HUES64 (cell line): ENCODE data around the gene BANP.

ENCODE experiments used
- H3K27ac ChIP-seq: 2 replicates; pipeline ENCODE4 v1.7.0; 2013; ENCODE audit warnings: low read depth, low read length, inconsistent platforms
- H3K27me3 ChIP-seq: 2 replicates; pipeline ENCODE4 v1.6.1; 2013; ENCODE audit warnings: mild to moderate bottlenecking, low read length; ENCODE audit not compliant: insufficient read depth
- H3K36me3 ChIP-seq: 2 replicates; pipeline ENCODE4 v1.6.1; 2013; ENCODE audit warnings: mild to moderate bottlenecking, low read length; ENCODE audit not compliant: insufficient read depth
- H3K4me1 ChIP-seq: 2 replicates; pipeline ENCODE4 v1.6.1; 2013; ENCODE audit warnings: mild to moderate bottlenecking, low read length, moderate library complexity; ENCODE audit not compliant: insufficient read depth
- H3K4me3 ChIP-seq: 2 replicates; pipeline ENCODE4 v1.5.1; 2013; ENCODE audit warnings: mild to moderate bottlenecking, low read length, moderate library complexity
- H3K9ac ChIP-seq: 2 replicates; pipeline ENCODE4 v1.6.1; 2013; ENCODE audit warnings: mild to moderate bottlenecking, low read depth, low read length
- H3K9me3 ChIP-seq: 2 replicates; pipeline ENCODE4 v1.6.1; 2013; ENCODE audit warnings: low read depth, low read length; ENCODE audit not compliant: insufficient read depth
- WGBS: fragments of 150-250, 120-280 bp; methylation state at CpG from one replicate; pipeline ENCODE4 v1.1.7; 2013; ENCODE audit warnings: missing lambda C conversion rate; 5-methylcytosine and 5-hydroxymethylcytosine counted together

The BANP gene

DNA sequence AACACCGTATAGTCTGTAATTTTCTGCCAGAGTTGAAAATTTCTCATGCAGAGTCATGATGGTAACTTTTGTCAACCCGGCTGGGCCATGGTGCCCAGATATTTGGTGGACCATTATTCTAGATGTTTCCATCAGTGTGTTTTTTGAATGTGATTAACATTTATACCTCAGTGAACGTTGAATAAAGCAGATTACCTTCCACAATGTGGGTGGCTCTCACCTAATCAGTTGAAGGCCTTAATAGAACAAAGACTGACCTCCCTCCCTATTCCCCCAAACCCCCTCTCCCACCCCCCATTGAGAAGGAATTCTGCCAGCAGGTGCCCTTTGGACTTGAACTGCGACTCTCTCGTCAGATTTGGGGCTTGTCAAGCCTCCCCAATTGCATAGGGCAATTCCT lies 8.6 kb upstream of the BANP start:
- Histone ChIP-seq H3K27ac (no peak overlapping the region), H3K4me1 (peaks cover 15% of the 10 kb centered on the region), H3K36me3 (no peaks in the 10 kb centered on the region), H3K4me3 (no peak overlapping the region), H3K9me3 (no peaks in the 10 kb centered on the region), H3K9ac (no peak overlapping the region), H3K27me3 (no peaks in the 10 kb centered on the region)
- 84% methylated on average over 5 of the region's 5 CpGs for WGBS

DNA sequence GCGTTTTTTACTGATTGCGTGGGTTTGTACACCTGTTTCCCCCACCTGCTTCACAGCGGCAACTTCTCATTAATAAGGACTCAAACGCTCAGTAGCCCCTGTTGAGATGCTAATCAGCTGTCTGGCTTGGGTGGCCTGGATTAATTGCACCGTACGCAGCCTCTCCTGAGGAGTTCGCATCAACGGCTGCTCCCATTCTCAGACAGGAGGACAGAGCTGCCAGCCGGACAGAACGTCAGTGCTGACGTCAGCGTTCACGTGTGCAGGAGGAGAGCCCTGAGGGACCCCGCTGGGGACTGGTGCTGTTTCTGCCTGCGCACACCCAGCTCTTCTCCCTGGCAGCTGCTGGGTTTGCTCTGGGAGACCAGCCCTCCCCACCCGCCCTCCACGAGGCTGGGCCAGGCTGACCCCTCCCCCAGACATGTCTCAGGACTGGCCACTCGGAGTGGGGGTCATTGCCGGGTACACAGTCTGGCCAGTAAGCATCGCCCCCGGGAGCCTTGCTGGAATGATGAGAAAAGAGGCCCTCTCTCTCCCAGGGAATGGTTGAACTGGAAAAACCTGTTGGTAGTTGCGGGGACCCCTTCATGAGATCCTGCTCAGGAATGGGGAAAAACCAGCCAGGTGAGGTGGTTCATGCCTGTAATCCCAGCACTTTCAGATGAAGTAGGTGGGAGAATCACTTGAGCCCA lies 5.7 kb upstream of the BANP start:
- no peaks in the 10 kb centered on the region for H3K36me3 ChIP-seq
- H3K9ac ChIP-seq, result peak overlapping the region; percentile 46; the same call in 1 of the 2 replicates
- peaks cover 15% of the 10 kb centered on the region for H3K4me1 ChIP-seq
- H3K27ac ChIP-seq, result peak overlapping the region; percentile 37; the same call in 1 of the 2 replicates
- no peak overlapping the region for H3K4me3 ChIP-seq
- H3K27me3 ChIP-seq, result no peaks in the 10 kb centered on the region
- no peaks in the 10 kb centered on the region for H3K9me3 ChIP-seq
- WGBS, result 85% methylated on average over 22 of the region's 22 CpGs

DNA sequence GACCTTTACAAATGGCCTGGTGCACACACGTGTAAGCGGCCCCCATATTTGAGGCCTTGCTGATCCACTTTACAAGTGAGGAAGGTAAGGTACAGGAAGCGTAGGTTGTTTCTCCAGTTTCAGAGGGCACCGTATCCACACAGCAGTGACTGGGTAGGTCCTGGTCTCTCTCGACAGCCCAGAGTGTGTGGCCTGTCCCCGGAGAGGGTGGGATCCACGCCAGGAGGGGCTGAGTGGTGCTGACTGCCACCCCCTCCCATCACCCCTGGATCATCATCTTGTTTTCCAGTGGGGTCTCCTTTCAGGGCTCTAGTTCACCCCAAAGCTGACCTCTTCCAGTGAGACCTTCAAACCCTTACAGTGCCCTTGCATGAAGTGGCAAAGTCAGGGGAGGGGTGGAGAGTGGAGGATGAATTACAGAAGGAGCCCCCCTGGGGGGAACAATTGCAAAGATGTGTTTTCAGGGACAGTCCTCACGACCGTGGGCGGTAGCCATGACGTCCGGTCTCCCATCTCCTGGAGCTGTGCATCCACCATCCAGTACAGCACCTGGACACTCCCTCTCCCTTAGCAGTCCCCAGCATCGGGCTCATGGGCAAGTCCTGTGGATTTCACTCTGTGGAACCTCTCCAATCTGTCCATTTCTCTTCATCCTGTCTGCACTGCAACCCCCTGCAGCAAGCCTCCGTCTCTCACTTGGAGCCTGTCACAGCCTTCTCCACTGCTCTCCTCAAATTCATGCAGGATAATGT lies 4.5 kb upstream of the BANP start:
- no peak overlapping the region; the same call in 1 of the 2 replicates for H3K9ac ChIP-seq
- H3K27ac ChIP-seq, result no peak overlapping the region
- H3K9me3 ChIP-seq, result no peaks in the 10 kb centered on the region
- no peak overlapping the region for H3K4me3 ChIP-seq
- H3K27me3 ChIP-seq, result no peaks in the 10 kb centered on the region
- H3K36me3 ChIP-seq, result no peaks in the 10 kb centered on the region
- 87% methylated on average over 14 of the region's 14 CpGs for WGBS
- peaks cover 15% of the 10 kb centered on the region for H3K4me1 ChIP-seq

DNA sequence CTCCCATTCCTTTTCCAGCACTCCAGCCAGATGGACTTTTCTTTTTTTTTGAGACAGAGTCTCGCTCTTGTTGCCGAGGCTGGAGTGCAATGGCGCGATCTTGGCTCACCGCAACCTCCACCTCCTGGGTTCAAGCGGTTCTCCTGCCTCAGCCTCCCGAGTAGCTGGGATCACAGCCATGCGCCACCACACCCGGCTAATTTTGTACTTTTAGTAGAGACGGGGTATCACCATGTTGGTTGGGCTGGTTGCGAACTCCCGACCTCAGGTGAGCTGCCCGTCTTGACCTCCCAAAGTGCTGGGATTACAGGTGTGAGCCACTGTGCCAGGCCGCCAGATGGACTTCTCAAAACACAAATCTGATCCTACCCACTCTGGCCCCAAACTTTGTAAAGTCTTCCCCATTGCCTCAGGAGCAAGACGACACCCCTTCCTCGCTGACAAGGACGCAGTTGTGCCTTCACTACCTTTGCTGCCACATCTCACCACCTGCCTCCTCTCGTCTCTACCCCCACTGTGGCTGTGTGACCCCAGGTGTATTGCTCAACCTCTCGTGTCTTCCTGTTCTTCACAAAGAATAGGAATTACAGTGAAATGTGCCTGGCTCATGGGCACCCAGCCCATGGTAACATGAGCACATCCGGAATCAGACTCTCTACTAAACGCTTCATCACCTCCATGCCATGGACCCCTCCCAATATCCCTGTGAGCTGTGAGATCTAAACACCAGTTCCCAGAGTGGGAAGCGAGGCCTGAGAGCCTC lies 3.7 kb upstream of the BANP start:
- no peak overlapping the region for H3K9ac ChIP-seq
- WGBS, result 94% methylated on average over 22 of the region's 22 CpGs
- no peaks in the 10 kb centered on the region for H3K27me3 ChIP-seq
- no peak overlapping the region for H3K4me3 ChIP-seq
- H3K9me3 ChIP-seq, result no peaks in the 10 kb centered on the region
- H3K4me1 ChIP-seq, result peaks cover 15% of the 10 kb centered on the region
- no peaks in the 10 kb centered on the region for H3K36me3 ChIP-seq
- no peak overlapping the region for H3K27ac ChIP-seq

GRCh38 chr16:87948119-87948545 lies 3.1 kb upstream of the BANP start:
- Histone ChIP-seq H3K4me3 (no peak overlapping the region), H3K4me1 (peaks cover 15% of the 10 kb centered on the region), H3K9me3 (no peaks in the 10 kb centered on the region), H3K27ac (no peak overlapping the region), H3K36me3 (peaks cover 2% of the 10 kb centered on the region; the same call in 1 of the 2 replicates), H3K9ac (no peak overlapping the region), H3K27me3 (no peaks in the 10 kb centered on the region)
- 92% methylated on average over 12 of the region's 12 CpGs for WGBS

- H3K27ac ChIP-seq, result no peak overlapping the region
- H3K4me3 ChIP-seq, result no peak overlapping the region
- peaks cover 8% of the 10 kb centered on the region for H3K36me3 ChIP-seq
- peaks cover 15% of the 10 kb centered on the region for H3K4me1 ChIP-seq
- WGBS, result 96% methylated on average over 5 of the region's 5 CpGs
- H3K9ac ChIP-seq, result no peak overlapping the region
- no peaks in the 10 kb centered on the region for H3K9me3 ChIP-seq
- no peaks in the 10 kb centered on the region for H3K27me3 ChIP-seq
Measured at GRCh38 chr16:87948735-87949070, 2.5 kb upstream of the BANP start.

DNA sequence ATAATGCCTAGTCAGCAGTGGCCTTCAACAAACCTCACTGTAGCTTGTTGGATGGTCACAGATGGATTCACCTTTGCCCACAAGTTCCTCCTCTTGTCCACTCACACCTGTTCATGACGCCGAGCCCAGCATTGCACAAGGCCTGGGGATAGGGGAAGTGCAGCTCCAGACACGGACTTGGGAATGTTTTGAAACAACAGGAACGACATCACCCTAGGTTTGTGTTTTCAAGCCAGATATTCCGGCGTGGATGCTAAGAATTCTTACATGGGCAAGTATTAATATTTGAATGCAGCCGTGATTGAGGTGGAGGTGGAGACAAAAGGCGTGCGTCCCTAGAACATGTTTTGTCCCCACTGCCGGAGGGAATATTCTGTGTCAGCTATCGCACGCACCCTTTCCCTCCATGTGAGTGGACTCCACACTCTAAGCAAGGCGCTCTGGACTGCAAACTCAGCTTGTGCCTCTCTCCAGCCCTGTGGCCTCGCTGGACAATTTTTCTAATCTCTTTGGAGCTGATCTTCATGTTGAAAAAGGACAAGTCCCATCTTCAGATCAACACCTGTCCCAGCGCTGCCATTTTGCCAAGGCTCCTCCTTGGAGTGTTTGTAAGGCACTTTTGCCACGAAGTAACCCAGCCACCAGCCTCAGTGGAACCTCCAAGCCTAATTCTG lies 2.0 kb upstream of the BANP start:
- no peaks in the 10 kb centered on the region for H3K27me3 ChIP-seq
- H3K4me3 ChIP-seq, result no peak overlapping the region
- no peaks in the 10 kb centered on the region for H3K9me3 ChIP-seq
- peaks cover 13% of the 10 kb centered on the region for H3K36me3 ChIP-seq
- no peak overlapping the region for H3K9ac ChIP-seq
- H3K27ac ChIP-seq, result no peak overlapping the region
- H3K4me1 ChIP-seq, result peaks cover 15% of the 10 kb centered on the region
- 93% methylated on average over 16 of the region's 16 CpGs for WGBS

DNA sequence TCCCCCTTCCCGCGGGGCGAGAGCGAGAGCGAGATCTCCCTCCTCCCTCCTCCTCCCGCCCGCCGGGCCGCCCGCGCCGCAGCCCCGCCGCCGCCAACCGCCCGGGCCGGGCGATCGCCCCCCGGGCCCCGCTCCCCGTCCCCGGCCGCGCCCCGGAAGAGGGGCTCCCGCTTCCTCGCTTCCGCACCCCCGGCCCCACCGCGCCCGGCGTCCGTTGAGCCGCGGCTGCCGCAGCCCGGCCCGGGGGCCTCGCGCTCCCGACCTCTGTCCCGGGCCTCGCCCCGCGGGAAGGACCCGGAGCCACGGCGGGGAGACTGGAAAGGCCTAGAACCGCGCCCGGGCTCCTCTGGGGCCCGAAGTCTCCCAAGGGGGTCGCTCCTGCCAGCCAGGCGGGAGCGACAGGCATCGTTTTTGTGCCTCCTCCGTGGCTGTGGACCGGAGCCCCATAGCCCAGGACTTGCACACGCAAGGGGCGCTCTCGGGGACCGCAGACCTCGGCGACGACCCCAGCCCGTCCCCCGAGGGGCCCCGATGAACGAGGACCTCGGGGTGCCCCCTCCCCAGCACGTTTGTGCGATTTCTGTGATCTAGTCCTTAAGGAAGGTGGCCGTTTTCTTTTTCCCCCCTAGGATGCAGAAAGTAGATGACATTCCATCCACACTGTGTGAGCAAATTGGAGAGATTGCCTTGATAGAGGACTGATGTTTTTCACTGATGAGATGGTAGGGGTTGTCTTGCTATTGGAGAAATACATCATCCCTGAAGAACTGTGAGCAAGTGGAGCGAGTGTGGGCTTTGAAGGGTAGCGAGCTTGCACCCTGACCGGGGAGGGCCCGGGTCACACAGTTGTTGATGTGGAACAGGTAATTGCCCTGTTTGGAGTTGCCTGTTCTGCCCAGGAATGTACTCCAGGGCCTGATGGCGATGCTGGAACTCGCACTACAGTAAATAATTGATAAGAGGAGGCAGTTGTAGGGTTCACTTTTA lies 611 bp downstream of the BANP start:
- 4% methylated on average over 82 of the region's 82 CpGs for WGBS

DNA sequence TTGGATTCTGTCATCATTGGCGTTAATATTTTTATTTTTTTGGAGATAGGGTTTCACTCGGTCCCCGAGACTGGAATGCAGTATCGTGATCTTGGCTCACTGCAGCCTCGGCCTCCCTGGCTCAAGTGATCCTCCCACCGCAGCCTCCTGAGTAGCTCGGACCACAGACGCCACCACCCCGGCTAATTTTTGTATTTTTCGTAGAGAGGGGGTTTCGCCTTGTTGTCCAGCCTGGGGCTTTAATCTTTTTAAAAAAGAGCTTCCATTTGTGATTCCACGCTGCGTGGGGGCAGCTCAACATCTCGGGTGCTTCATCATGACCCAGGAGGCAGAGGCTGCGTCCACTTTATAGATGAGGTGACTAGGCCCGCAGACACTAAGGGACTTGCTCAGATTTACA lies 1.5 kb downstream of the BANP start:
- peaks cover 28% of the 10 kb centered on the region for H3K36me3 ChIP-seq
- no peak overlapping the region; the same call in 1 of the 2 replicates for H3K27ac ChIP-seq
- H3K27me3 ChIP-seq, result no peaks in the 10 kb centered on the region
- 94% methylated on average over 16 of the region's 16 CpGs for WGBS
- H3K9me3 ChIP-seq, result no peaks in the 10 kb centered on the region
- H3K4me3 ChIP-seq, result peak overlapping the region; percentile 69
- peak overlapping the region; percentile 94; the same call in 1 of the 2 replicates for H3K9ac ChIP-seq
- H3K4me1 ChIP-seq, result peaks cover 5% of the 10 kb centered on the region; the same call in 1 of the 2 replicates

More for the DNA sequence above, 611 bp downstream of the BANP start:
- peaks cover 5% of the 10 kb centered on the region; the same call in 1 of the 2 replicates for H3K4me1 ChIP-seq
- H3K27me3 ChIP-seq, result no peaks in the 10 kb centered on the region
- peak overlapping the region; percentile 94 for H3K9ac ChIP-seq
- peak overlapping the region; percentile 96 for H3K27ac ChIP-seq
- H3K36me3 ChIP-seq, result peaks cover 19% of the 10 kb centered on the region
- H3K9me3 ChIP-seq, result no peaks in the 10 kb centered on the region
- peak overlapping the region; percentile 69 for H3K4me3 ChIP-seq
